Neutrophil (primary cell): Measurements from ENCODE around the gene PDE3B.
"Not testable (repeated sequence)": the region's sequence is repeated elsewhere in the genome, so short reads cannot be mapped to it uniquely, and the experiment has no call there.

Experiments
- H3K27ac ChIP-seq: fragments of 200-600 bp; sonication (generic); 2 replicates; pipeline ENCODE4 v1.5.1; 2016; ENCODE audit warnings: mild to moderate bottlenecking, moderate library complexity
- H3K27me3 ChIP-seq: fragments of 200-600 bp; sonication (generic); 2 replicates; pipeline ENCODE4 v1.6.0; 2016; ENCODE audit warnings: mild to moderate bottlenecking
- H3K36me3 ChIP-seq: fragments of 200-600 bp; sonication (generic); 2 replicates; pipeline ENCODE4 v1.5.1; 2017
- H3K4me1 ChIP-seq, 2 experiments: fragments of 200-600 bp in 1 of 2; sonication (generic) in 1 of 2; 1 replicate in 1 of 2; 2 replicates in 1 of 2; pipeline versions ENCODE4 v1.5.1 to v1.6.1; 2013 to 2016; ENCODE audit warnings: low read depth in 1 of 2, low read length in 1 of 2, mild to moderate bottlenecking in 1 of 2, moderate library complexity in 1 of 2; ENCODE audit not compliant: control insufficient read depth in 1 of 2, insufficient read depth in 1 of 2
- H3K4me3 ChIP-seq, 2 experiments: fragments of 200-600 bp in 1 of 2; sonication (generic) in 1 of 2; 1 replicate in 1 of 2; 2 replicates in 1 of 2; pipeline ENCODE4 v1.5.1; 2013 to 2016; ENCODE audit warnings: low read depth in 1 of 2, low read length in 1 of 2, mild to moderate bottlenecking in 1 of 2, moderate library complexity in 1 of 2
- H3K9me3 ChIP-seq: fragments of 200-600 bp; sonication (generic); 2 replicates; pipeline ENCODE4 v1.5.1; 2016
- TF ChIP-seq, protein P1 (sequence below): fragments of 200-600 bp; sonication (generic); IDR thresholded peaks from 2 replicates; pipeline ENCODE4 v1.5.1; 2016; ENCODE audit warnings: antibody characterized with exemption

The PDE3B gene

DNA sequence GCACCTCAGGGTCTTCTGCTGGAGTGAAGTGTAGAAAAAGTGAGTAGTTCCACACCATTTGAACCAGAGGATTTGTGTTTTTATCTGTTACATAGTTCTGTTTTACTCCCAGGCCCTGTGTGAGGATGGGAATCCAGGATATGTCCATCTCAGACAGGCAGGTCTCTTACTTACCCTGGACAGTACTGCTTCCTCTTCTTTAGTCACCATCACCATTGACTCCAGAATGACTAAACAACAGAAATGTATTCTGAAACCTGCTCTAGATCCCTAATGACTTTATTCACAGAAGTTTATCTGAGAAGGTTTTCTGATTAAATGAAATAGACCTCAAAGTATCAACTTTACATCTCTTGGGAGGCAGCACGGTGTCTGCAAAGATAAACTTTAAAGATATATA lies 214.8 kb downstream of the PDE3B start:
- Histone ChIP-seq H3K27ac (no peak overlapping the region), H3K4me1 (no peaks in the 10 kb centered on the region), H3K27me3 (no peaks in the 10 kb centered on the region), H3K9me3 (no peaks in the 10 kb centered on the region), H3K4me3 (no peak overlapping the region), H3K36me3 (peaks cover 26% of the 10 kb centered on the region)
- TF ChIP-seq, protein P1, sequence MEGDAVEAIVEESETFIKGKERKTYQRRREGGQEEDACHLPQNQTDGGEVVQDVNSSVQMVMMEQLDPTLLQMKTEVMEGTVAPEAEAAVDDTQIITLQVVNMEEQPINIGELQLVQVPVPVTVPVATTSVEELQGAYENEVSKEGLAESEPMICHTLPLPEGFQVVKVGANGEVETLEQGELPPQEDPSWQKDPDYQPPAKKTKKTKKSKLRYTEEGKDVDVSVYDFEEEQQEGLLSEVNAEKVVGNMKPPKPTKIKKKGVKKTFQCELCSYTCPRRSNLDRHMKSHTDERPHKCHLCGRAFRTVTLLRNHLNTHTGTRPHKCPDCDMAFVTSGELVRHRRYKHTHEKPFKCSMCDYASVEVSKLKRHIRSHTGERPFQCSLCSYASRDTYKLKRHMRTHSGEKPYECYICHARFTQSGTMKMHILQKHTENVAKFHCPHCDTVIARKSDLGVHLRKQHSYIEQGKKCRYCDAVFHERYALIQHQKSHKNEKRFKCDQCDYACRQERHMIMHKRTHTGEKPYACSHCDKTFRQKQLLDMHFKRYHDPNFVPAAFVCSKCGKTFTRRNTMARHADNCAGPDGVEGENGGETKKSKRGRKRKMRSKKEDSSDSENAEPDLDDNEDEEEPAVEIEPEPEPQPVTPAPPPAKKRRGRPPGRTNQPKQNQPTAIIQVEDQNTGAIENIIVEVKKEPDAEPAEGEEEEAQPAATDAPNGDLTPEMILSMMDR: no peak

GRCh38 chr11:14860511-14860910 lies 216.9 kb downstream of the PDE3B start:
- Histone ChIP-seq H3K9me3 (no peaks in the 10 kb centered on the region), H3K27ac (no peak overlapping the region), H3K4me1 (no peaks in the 10 kb centered on the region), H3K36me3 (peaks cover 32% of the 10 kb centered on the region), H3K27me3 (no peaks in the 10 kb centered on the region), H3K4me3 (no peak overlapping the region)
- TF ChIP-seq, protein P1: no peak

DNA sequence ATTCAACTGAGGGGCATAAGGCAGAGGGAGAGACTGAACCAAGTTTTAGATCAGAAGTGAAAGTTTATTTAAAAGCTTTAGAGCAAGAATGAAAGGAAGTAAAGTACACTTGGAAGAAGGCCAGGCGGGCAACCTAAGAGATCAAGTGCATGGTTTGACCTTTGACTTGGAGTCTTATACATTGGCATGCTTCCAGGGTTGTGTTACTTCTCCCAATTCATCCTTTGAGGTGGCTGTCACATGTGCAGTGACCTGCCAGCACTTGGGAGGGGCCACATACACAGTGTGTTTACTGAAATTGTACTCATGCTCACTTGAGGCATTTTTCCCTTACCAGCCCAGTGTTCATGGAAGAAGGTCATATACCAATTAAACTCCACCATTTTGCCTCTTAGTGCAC lies 218.1 kb downstream of the PDE3B start:
- no peaks in the 10 kb centered on the region for H3K9me3 ChIP-seq
- H3K4me3 ChIP-seq: no peak overlapping the region
- H3K27me3 ChIP-seq: no peaks in the 10 kb centered on the region
- no peaks in the 10 kb centered on the region for H3K4me1 ChIP-seq
- H3K36me3 ChIP-seq: peaks cover 32% of the 10 kb centered on the region
- H3K27ac ChIP-seq: no peak overlapping the region
- TF ChIP-seq, protein P1: no peak

GRCh38 chr11:14863775-14864174 lies 220.2 kb downstream of the PDE3B start:
- not testable (repeated sequence) for H3K27me3 ChIP-seq, H3K4me3 ChIP-seq, H3K27ac ChIP-seq, H3K4me1 ChIP-seq, H3K9me3 ChIP-seq
- peaks cover 47% of the 10 kb centered on the region for H3K36me3 ChIP-seq

- Histone ChIP-seq H3K4me3 (no peak overlapping the region), H3K27ac (no peak overlapping the region), H3K9me3 (no peaks in the 10 kb centered on the region), H3K36me3 (peaks cover 52% of the 10 kb centered on the region), H3K27me3 (no peaks in the 10 kb centered on the region), H3K4me1 (no peaks in the 10 kb centered on the region)
- TF ChIP-seq, protein P1: no peak
These were observed 228.4 kb downstream of the PDE3B start for GRCh38 chr11:14872032-14872431.

- Histone ChIP-seq H3K4me3 (no peak overlapping the region), H3K36me3 (peaks cover 48% of the 10 kb centered on the region), H3K27ac (no peak overlapping the region), H3K27me3 (no peaks in the 10 kb centered on the region), H3K9me3 (no peaks in the 10 kb centered on the region), H3K4me1 (peaks cover 0 to 3% of the 10 kb centered on the region in 2 experiments)
- TF ChIP-seq, protein P1: no peak
These were observed 230.0 kb downstream of the PDE3B start for GRCh38 chr11:14873632-14874031.
